ENCODE data around the gene OR8B3. TPM values are rescaled to one million over a fixed set of nuclear protein-coding genes. Genes with fewer than 3 reads are reported as not detected.
A peak's percentile ranks its signal among the peaks of the same experiment; 100 is the strongest.

Gene OR8B3
- total and polyA plus RNA-seq, 4 experiments from 2014 or later, result not detected

DNA sequence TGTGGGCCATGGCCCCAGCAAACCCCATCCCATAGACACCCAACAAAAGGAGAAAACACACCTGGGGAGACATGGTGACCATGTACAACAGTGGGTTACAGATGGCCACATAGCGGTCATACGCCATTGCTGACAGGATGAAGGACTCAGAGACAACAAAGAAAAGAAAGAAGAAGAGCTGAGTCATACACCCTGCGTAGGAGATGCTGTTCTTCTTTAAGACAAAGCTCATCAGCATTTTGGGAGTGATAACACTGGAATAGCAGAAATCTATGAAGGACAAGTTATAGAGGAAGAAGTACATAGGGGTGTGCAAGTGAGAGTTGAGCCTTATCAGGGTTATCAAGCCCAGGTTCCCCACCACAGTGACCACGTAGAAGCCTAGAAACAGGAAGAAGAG, 41.8 kb upstream of the OR8B3 start:
- Mint-ChIP-seq H3K36me3 (no peaks in the 10 kb centered on the region), H3K27ac (no peak overlapping the region), H3K4me1 (no peaks in the 10 kb centered on the region), H3K4me3 (no peak overlapping the region), H3K9me3 (peaks cover 0 to 13% (median 1%) of the 10 kb centered on the region in 8 donors), H3K27me3 (peaks cover 6% of the 10 kb centered on the region in 2 donors)
- Histone ChIP-seq H3K9me3 (ENCODE audit: control insufficient read depth in 1 of 2, low read length in 2 of 2) (no peaks in the 10 kb centered on the region), H3K27me3 (ENCODE audit: insufficient read depth, low read length) (no peaks in the 10 kb centered on the region), H3K4me3 (ENCODE audit: low read length in 2 of 2) (no peak overlapping the region), H3K27ac (ENCODE audit: low read depth, low read length) (no peak overlapping the region), H3K4me1 (ENCODE audit: insufficient read depth, low read length) (no peaks in the 10 kb centered on the region), H3K36me3 (ENCODE audit: insufficient read depth, low read length) (no peaks in the 10 kb centered on the region)
- DNase-seq, result no peak
- ChIA-PET CTCF (ENCODE audit: partially characterized antibody) (no interaction called here), POLR2A (ENCODE audit: partially characterized antibody) (no interaction called here)
- intact Hi-C loops (cut with micrococcal nuclease), result no loop called here

- Mint-ChIP-seq H3K9me3 (peaks cover 0 to 10% (median 2%) of the 10 kb centered on the region in 8 donors), H3K36me3 (no peaks in the 10 kb centered on the region), H3K27ac (no peak overlapping the region), H3K27me3 (peaks cover 0 to 6% of the 10 kb centered on the region in 2 donors), H3K4me1 (no peaks in the 10 kb centered on the region), H3K4me3 (no peak overlapping the region)
- ChIA-PET POLR2A (ENCODE audit: partially characterized antibody) (no interaction called here), CTCF (ENCODE audit: partially characterized antibody) (no interaction called here)
- Histone ChIP-seq H3K27ac (ENCODE audit: low read depth, low read length) (no peak overlapping the region), H3K27me3 (ENCODE audit: insufficient read depth, low read length) (no peaks in the 10 kb centered on the region), H3K9me3 (ENCODE audit: control insufficient read depth in 1 of 2, low read length in 2 of 2) (no peaks in the 10 kb centered on the region), H3K4me3 (ENCODE audit: low read length in 2 of 2) (no peak overlapping the region), H3K36me3 (ENCODE audit: insufficient read depth, low read length) (no peaks in the 10 kb centered on the region), H3K4me1 (ENCODE audit: insufficient read depth, low read length) (no peaks in the 10 kb centered on the region)
- intact Hi-C loops (cut with micrococcal nuclease), result no loop called here
- no peak for DNase-seq
Measured at GRCh38 chr11:124434699-124435098, 35.9 kb upstream of the OR8B3 start.

GRCh38 chr11:124429599-124429998, 30.8 kb upstream of the OR8B3 start:
- Histone ChIP-seq H3K27ac (ENCODE audit: low read depth, low read length) (no peak overlapping the region), H3K27me3 (ENCODE audit: insufficient read depth, low read length) (no peaks in the 10 kb centered on the region), H3K9me3 (ENCODE audit: control insufficient read depth in 1 of 2, low read length in 2 of 2) (no peaks in the 10 kb centered on the region), H3K4me1 (ENCODE audit: insufficient read depth, low read length) (no peaks in the 10 kb centered on the region), H3K4me3 (ENCODE audit: low read length in 2 of 2) (no peak overlapping the region), H3K36me3 (ENCODE audit: insufficient read depth, low read length) (no peaks in the 10 kb centered on the region)
- no peak overlapping the region for H3K4me3 Mint-ChIP-seq
- peaks cover 0 to 2% of the 10 kb centered on the region in 2 donors for H3K27me3 Mint-ChIP-seq
- DNase-seq, result no peak
- H3K27ac Mint-ChIP-seq, result no peak overlapping the region
- H3K4me1 Mint-ChIP-seq, result no peaks in the 10 kb centered on the region
- intact Hi-C loops (cut with micrococcal nuclease), result no loop called here
- CTCF ChIA-PET (ENCODE audit: partially characterized antibody), result no interaction called here
- peaks cover 0 to 7% (median 4%) of the 10 kb centered on the region in 8 donors for H3K9me3 Mint-ChIP-seq
- no peaks in the 10 kb centered on the region for H3K36me3 Mint-ChIP-seq
- POLR2A ChIA-PET (ENCODE audit: partially characterized antibody), result no interaction called here

DNA sequence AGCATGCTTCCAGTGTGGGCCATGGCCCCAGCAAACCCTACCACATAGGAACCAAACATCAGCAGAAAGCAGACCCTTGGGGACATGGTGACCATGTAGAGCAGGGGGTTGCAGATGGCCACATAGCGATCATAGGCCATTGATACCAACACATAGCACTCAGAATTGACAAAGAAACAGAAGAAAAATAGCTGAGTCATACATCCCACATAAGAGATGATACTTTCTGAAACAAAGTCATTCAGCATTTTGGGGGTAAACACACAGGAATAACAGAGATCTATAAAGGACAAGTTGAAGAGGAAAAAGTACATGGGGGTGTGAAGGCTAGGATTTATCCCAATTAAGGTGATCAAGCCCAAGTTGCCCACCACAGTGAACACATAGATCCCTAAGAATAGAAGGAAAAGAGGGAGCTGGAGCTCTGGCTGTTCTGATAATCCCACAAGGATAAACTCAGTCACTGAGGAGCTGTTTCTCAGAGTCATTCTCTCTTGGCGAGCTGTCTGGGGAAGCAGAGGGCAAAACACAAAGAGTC, 25.6 kb upstream of the OR8B3 start, which contains the start of gene OR8B4:
TSS of gene OR8B4 (minus strand) at position 488 of the 538 bp plus-strand sequence. CDS start at position 488, 0 bp downstream.
- CTCF ChIA-PET (ENCODE audit: partially characterized antibody), result interaction anchor here (0.6 kb wide), 1 partner anchor 1181 kb away, joined by 3 read pairs; no protein-coding TSS in a partner anchor

DNA sequence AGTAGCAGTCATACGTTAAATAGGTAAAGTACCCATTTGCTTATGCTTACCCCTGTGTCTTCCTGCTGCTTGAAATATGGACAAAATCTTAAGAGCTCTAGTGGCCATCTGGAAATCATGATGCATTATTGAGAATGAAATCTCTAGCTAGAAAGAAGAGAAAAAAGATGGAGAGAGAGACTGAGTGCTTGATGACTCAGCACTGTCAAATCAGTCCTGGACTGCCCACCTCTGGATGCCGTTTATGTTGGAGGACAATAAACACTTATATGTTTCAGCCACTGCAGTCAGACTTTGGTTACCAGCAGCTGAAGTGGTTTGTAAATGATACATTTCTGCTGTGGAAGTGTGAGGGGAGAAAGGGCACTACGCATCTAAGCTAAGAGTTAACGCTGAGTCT, 22.2 kb upstream of the OR8B3 start:
- intact Hi-C loops (cut with micrococcal nuclease), result no loop called here
- Mint-ChIP-seq H3K4me3 (no peak overlapping the region), H3K27ac (no peak overlapping the region), H3K27me3 (peaks cover 1 to 13% of the 10 kb centered on the region in 2 donors), H3K36me3 (no peaks in the 10 kb centered on the region), H3K4me1 (no peaks in the 10 kb centered on the region), H3K9me3 (peaks cover 0 to 3% (median 0%) of the 10 kb centered on the region in 8 donors)
- H3K36me3 ChIP-seq (ENCODE audit: insufficient read depth, low read length), result no peaks in the 10 kb centered on the region
- H3K27ac ChIP-seq (ENCODE audit: low read depth, low read length), result no peak overlapping the region
- CTCF ChIA-PET (ENCODE audit: partially characterized antibody), result no interaction called here
- no peak for DNase-seq
- H3K4me3 ChIP-seq (ENCODE audit: low read length in 2 of 2), result no peak overlapping the region
- H3K27me3 ChIP-seq (ENCODE audit: insufficient read depth, low read length), result no peaks in the 10 kb centered on the region
- POLR2A ChIA-PET (ENCODE audit: partially characterized antibody), result no interaction called here
- H3K9me3 ChIP-seq (ENCODE audit: control insufficient read depth in 1 of 2, low read length in 2 of 2), result no peaks in the 10 kb centered on the region
- H3K4me1 ChIP-seq (ENCODE audit: insufficient read depth, low read length), result no peaks in the 10 kb centered on the region

More for the DNA sequence above, 25.6 kb upstream of the OR8B3 start, which contains the start of gene OR8B4:
- Mint-ChIP-seq H3K36me3 (no peaks in the 10 kb centered on the region), H3K9me3 (peaks cover 0 to 4% (median 3%) of the 10 kb centered on the region in 8 donors), H3K27ac (peak within 1 kb of the TSS in 1 of 7 donors; percentile 31), H3K4me1 (no peaks in the 10 kb centered on the region), H3K4me3 (no peak within 1 kb of the TSS), H3K27me3 (peaks cover 0 to 9% of the 10 kb centered on the region in 2 donors)
- no peak for DNase-seq
- H3K27me3 ChIP-seq (ENCODE audit: insufficient read depth, low read length), result no peaks in the 10 kb centered on the region
- no peaks in the 10 kb centered on the region for H3K4me1 ChIP-seq (ENCODE audit: insufficient read depth, low read length)
- no peak within 1 kb of the TSS for H3K4me3 ChIP-seq (ENCODE audit: low read length in 2 of 2)
- H3K27ac ChIP-seq (ENCODE audit: low read depth, low read length), result no peak within 1 kb of the TSS
- intact Hi-C loops (cut with micrococcal nuclease), result no loop called here
- POLR2A ChIA-PET (ENCODE audit: partially characterized antibody), result no interaction called here
- no peaks in the 10 kb centered on the region for H3K9me3 ChIP-seq (ENCODE audit: control insufficient read depth in 1 of 2, low read length in 2 of 2)
- no peaks in the 10 kb centered on the region for H3K36me3 ChIP-seq (ENCODE audit: insufficient read depth, low read length)

GRCh38 chr11:124415356-124415923, 16.6 kb upstream of the OR8B3 start:
- peaks cover 5 to 11% of the 10 kb centered on the region in 2 donors for H3K27me3 Mint-ChIP-seq
- H3K9me3 ChIP-seq (ENCODE audit: control insufficient read depth in 1 of 2, low read length in 2 of 2), result no peaks in the 10 kb centered on the region
- H3K27me3 ChIP-seq (ENCODE audit: insufficient read depth, low read length), result no peaks in the 10 kb centered on the region
- no peaks in the 10 kb centered on the region for H3K36me3 Mint-ChIP-seq
- H3K27ac Mint-ChIP-seq, result no peak overlapping the region
- H3K27ac ChIP-seq (ENCODE audit: low read depth, low read length), result no peak overlapping the region
- no peak overlapping the region for H3K4me3 ChIP-seq (ENCODE audit: low read length in 2 of 2)
- H3K36me3 ChIP-seq (ENCODE audit: insufficient read depth, low read length), result no peaks in the 10 kb centered on the region
- DNase-seq, result peak in 2 of 5 donors; percentile 9 to 11
- peaks cover 0 to 1% (median 0%) of the 10 kb centered on the region in 4 donors for H3K4me1 Mint-ChIP-seq
- peaks cover 0 to 3% (median 0%) of the 10 kb centered on the region in 8 donors for H3K9me3 Mint-ChIP-seq
- POLR2A ChIA-PET (ENCODE audit: partially characterized antibody), result no interaction called here
- CTCF ChIA-PET (ENCODE audit: partially characterized antibody), result interaction anchor here (0.7 kb wide), 1 partner anchor 169 kb away, joined by 3 read pairs; no protein-coding TSS in a partner anchor
- H3K4me1 ChIP-seq (ENCODE audit: insufficient read depth, low read length), result no peaks in the 10 kb centered on the region
- H3K4me3 Mint-ChIP-seq, result no peak overlapping the region
- intact Hi-C loops (cut with micrococcal nuclease), result loop anchor here (1.0 kb wide), 1 partner anchor 171 kb away; no protein-coding TSS in a partner anchor

GRCh38 chr11:124409906-124410305, 11.1 kb upstream of the OR8B3 start:
- no peaks in the 10 kb centered on the region for H3K4me1 ChIP-seq (ENCODE audit: insufficient read depth, low read length)
- Mint-ChIP-seq H3K27me3 (peaks cover 4% of the 10 kb centered on the region in 2 donors), H3K4me3 (no peak overlapping the region), H3K27ac (no peak overlapping the region), H3K9me3 (no peaks in the 10 kb centered on the region), H3K36me3 (no peaks in the 10 kb centered on the region), H3K4me1 (no peaks in the 10 kb centered on the region)
- no peaks in the 10 kb centered on the region for H3K9me3 ChIP-seq (ENCODE audit: control insufficient read depth in 1 of 2, low read length in 2 of 2)
- peaks cover 3% of the 10 kb centered on the region for H3K27me3 ChIP-seq (ENCODE audit: insufficient read depth, low read length)
- no peak for DNase-seq
- no peak overlapping the region for H3K4me3 ChIP-seq (ENCODE audit: low read length in 2 of 2)
- H3K27ac ChIP-seq (ENCODE audit: low read depth, low read length), result no peak overlapping the region
- no peaks in the 10 kb centered on the region for H3K36me3 ChIP-seq (ENCODE audit: insufficient read depth, low read length)
- ChIA-PET CTCF (ENCODE audit: partially characterized antibody) (no interaction called here), POLR2A (ENCODE audit: partially characterized antibody) (no interaction called here)
- intact Hi-C loops (cut with micrococcal nuclease), result no loop called here
